HFFc6 (cell line): ENCODE results near the gene H2AZ2. TPM values are rescaled to one million over a fixed set of nuclear protein-coding genes. Genes with fewer than 3 reads are reported as not detected.

Source experiments
- DNase-seq: peaks from one replicate; pipeline ENCODE4 v3.0.0-alpha.2; 2018
- H3K27ac Mint-ChIP-seq: 2 replicates; pipeline ENCODE4 v1.8.0; 2020; ENCODE audit warnings: mild to moderate bottlenecking, mixed read lengths
- H3K27me3 Mint-ChIP-seq: 2 replicates; pipeline ENCODE4 v1.8.0; 2021; ENCODE audit warnings: mild to moderate bottlenecking, moderate library complexity, mixed read lengths; ENCODE audit not compliant: insufficient read depth
- H3K36me3 Mint-ChIP-seq: 2 replicates; pipeline ENCODE4 v1.8.0; 2021; ENCODE audit warnings: low read depth, mixed read lengths
- H3K4me1 Mint-ChIP-seq: 2 replicates; pipeline ENCODE4 v1.8.0; 2020; ENCODE audit warnings: low read depth, mixed read lengths
- H3K4me3 Mint-ChIP-seq: 2 replicates; pipeline ENCODE4 v1.8.0; 2020; ENCODE audit warnings: mild to moderate bottlenecking, moderate library complexity, mixed read lengths
- H3K9me3 Mint-ChIP-seq: 2 replicates; pipeline ENCODE4 v1.8.0; 2020; ENCODE audit warnings: mild to moderate bottlenecking, mixed read lengths
- total RNA-seq, 6 experiments: library from RNA; stranded (reverse); fragmentation: NEBNext Ultra II Directional; extraction: Animal tissue kit (Norgen Biotek cat#: 25700); gene quantifications; 2 replicates in 1 of 6; 3 replicates in 5 of 6; pipeline ENCODE4 v1.2.3, GENCODE V29; 2021
- TF ChIP-seq, protein P1 (sequence below): fragments of 200-600 bp; sonication (generic); IDR thresholded peaks from 2 replicates; pipeline ENCODE4 v1.5.0; 2021; ENCODE audit warnings: antibody characterized with exemption, mild to moderate bottlenecking

Gene H2AZ2
- total RNA-seq, 6 experiments from 2014 or later = 128 to 215 (median 185) TPM

DNA sequence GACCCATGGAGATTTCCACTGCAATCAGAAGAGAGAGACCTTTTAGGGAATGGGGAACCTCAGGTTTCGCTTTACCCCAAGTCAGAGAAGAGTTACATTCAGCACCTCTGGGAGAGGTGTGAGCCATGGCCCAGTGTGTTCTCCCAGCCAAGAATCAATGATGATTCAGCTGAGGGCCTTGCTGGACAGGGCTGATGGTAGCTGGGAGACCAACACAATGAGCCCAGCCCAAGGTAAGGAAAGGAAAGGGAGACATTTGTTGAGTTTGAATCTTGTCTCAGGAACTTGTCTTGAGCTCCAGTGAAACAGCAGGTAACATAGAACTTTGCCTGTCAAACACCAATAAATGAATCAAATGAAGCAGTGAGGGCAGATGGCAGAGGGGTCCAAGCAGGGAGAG lies 65.4 kb downstream of the H2AZ2 start:
- no peak for DNase-seq
- TF ChIP-seq, protein P1, sequence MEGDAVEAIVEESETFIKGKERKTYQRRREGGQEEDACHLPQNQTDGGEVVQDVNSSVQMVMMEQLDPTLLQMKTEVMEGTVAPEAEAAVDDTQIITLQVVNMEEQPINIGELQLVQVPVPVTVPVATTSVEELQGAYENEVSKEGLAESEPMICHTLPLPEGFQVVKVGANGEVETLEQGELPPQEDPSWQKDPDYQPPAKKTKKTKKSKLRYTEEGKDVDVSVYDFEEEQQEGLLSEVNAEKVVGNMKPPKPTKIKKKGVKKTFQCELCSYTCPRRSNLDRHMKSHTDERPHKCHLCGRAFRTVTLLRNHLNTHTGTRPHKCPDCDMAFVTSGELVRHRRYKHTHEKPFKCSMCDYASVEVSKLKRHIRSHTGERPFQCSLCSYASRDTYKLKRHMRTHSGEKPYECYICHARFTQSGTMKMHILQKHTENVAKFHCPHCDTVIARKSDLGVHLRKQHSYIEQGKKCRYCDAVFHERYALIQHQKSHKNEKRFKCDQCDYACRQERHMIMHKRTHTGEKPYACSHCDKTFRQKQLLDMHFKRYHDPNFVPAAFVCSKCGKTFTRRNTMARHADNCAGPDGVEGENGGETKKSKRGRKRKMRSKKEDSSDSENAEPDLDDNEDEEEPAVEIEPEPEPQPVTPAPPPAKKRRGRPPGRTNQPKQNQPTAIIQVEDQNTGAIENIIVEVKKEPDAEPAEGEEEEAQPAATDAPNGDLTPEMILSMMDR = no peak
- H3K4me1 Mint-ChIP-seq = no peaks in the 10 kb centered on the region
- no peak overlapping the region for H3K27ac Mint-ChIP-seq
- peaks cover 17% of the 10 kb centered on the region for H3K9me3 Mint-ChIP-seq
- peaks cover 14% of the 10 kb centered on the region for H3K36me3 Mint-ChIP-seq
- H3K4me3 Mint-ChIP-seq = no peak overlapping the region
- H3K27me3 Mint-ChIP-seq = peaks cover 8% of the 10 kb centered on the region

Other genes with a start within 250 kb of the H2AZ2 start
- 10 to 100 TPM; 77.8 to 88.2 (median 80.2) TPM for gene OGDH, start 241.5 kb downstream of the H2AZ2 start, total RNA-seq
- 10 to 100 TPM; 33.2 to 42.4 (median 36.6) TPM for gene ZMIZ2, start 99.2 kb downstream of the H2AZ2 start, total RNA-seq
- 1,000 to 10,000 TPM; 2,348 to 2,538 (median 2,460) TPM for gene PPIA, start 51.4 kb downstream of the H2AZ2 start, total RNA-seq
- 10 to 100 TPM; 22.2 to 32.2 (median 26.0) TPM for gene PURB, start 37.4 kb upstream of the H2AZ2 start, total RNA-seq
- not detected for gene MYO1G, start 130.9 kb upstream of the H2AZ2 start, total RNA-seq
- 10 to 100 TPM; 50.3 to 57.4 (median 52.7) TPM for gene CCM2, start 152.1 kb upstream of the H2AZ2 start, total RNA-seq
- gene NACAD, start 240.9 kb upstream of the H2AZ2 start, total RNA-seq = 10 to 100 TPM in 2 of 6 experiments, 1 to 10 TPM in 4; 5.5 to 10.5 (median 9.6) TPM